CD4-positive, alpha-beta memory T cell (primary cell): ENCODE data around the gene MINK1. TPM values are rescaled to one million over a fixed set of nuclear protein-coding genes. Genes with fewer than 3 reads are reported as not detected.

Experiments
- CTCF ChIA-PET: fragments of 350-600 bp; sonication (Branson Sonifier 250); formaldehyde crosslinking; loops from one replicate; lab custom pipeline; 2021; ENCODE audit warnings: inconsistent platforms; ENCODE audit not compliant: partially characterized antibody; lab: Charles Lee
- POLR2A ChIA-PET: fragments of 350-600 bp; sonication (Branson Sonifier 250); formaldehyde crosslinking; loops from one replicate; lab custom pipeline; 2021; ENCODE audit not compliant: partially characterized antibody; lab: Charles Lee
- DNase-seq, 5 donors: peaks; one replicate each; pipeline versions ENCODE4 v3.0.0 to v3.0.0-alpha.2; 2020 to 2022; ENCODE audit warnings: mixed read lengths in 1 of 5
- H3K27ac ChIP-seq: one replicate; pipeline ENCODE4 v1.7.0; 2013; ENCODE audit warnings: low read depth, low read length
- H3K27me3 ChIP-seq: 2 replicates; pipeline ENCODE4 v1.7.0; 2013; ENCODE audit warnings: mild to moderate bottlenecking, low read length, moderate library complexity; ENCODE audit not compliant: insufficient read depth
- H3K36me3 ChIP-seq: 2 replicates; pipeline ENCODE4 v1.7.0; 2013; ENCODE audit warnings: mild to moderate bottlenecking, low read length, moderate library complexity; ENCODE audit not compliant: insufficient read depth
- H3K4me1 ChIP-seq: 2 replicates; pipeline ENCODE4 v1.7.0; 2013; ENCODE audit warnings: mild to moderate bottlenecking, low read length, moderate library complexity; ENCODE audit not compliant: insufficient read depth
- H3K4me3 ChIP-seq, 2 donors: one replicate each; pipeline ENCODE4 v1.7.0; 2013; ENCODE audit warnings: low read length in 2 of 2, mild to moderate bottlenecking in 1 of 2
- H3K9me3 ChIP-seq, 2 donors: one replicate each; pipeline ENCODE4 v1.7.0; 2013; ENCODE audit warnings: low read length in 2 of 2, control low read depth in 1 of 2; ENCODE audit not compliant: control insufficient read depth in 1 of 2
- H3K27ac Mint-ChIP-seq, 7 donors: one replicate each; pipeline ENCODE4 v1.8.0; 2020 to 2021; ENCODE audit warnings: mixed read lengths in 7 of 7, mild to moderate bottlenecking in 6 of 7, inconsistent platforms in 3 of 7, moderate library complexity in 3 of 7
- H3K27me3 Mint-ChIP-seq, 2 donors: one replicate each; pipeline ENCODE4 v1.8.0; 2020 to 2021; ENCODE audit warnings: mixed read lengths in 2 of 2
- H3K36me3 Mint-ChIP-seq, 2 donors: one replicate each; pipeline ENCODE4 v1.8.0; 2020 to 2021; ENCODE audit warnings: mixed read lengths in 2 of 2, inconsistent platforms in 1 of 2, mild to moderate bottlenecking in 1 of 2
- H3K4me1 Mint-ChIP-seq, 4 donors: one replicate each; pipeline ENCODE4 v1.8.0; 2020 to 2021; ENCODE audit warnings: mixed read lengths in 4 of 4, mild to moderate bottlenecking in 1 of 4
- H3K4me3 Mint-ChIP-seq, 8 donors: one replicate each; pipeline ENCODE4 v1.8.0; 2020 to 2021; ENCODE audit warnings: mixed read lengths in 8 of 8, mild to moderate bottlenecking in 7 of 8, moderate library complexity in 6 of 8, inconsistent platforms in 3 of 8
- H3K9me3 Mint-ChIP-seq, 8 donors: one replicate each; pipeline ENCODE4 v1.8.0; 2020 to 2021; ENCODE audit warnings: mixed read lengths in 8 of 8, mild to moderate bottlenecking in 5 of 8, inconsistent platforms in 3 of 8, moderate library complexity in 1 of 8
- intact Hi-C: fragments of 100-400 bp; cut with micrococcal nuclease; formaldehyde crosslinking; loops from one replicate; pipeline ENCODE4 v1.15.1; 2023
- polyA plus RNA-seq, 2 donors: library from polyadenylated mRNA; unstranded; fragments of 300-500 nt; fragmentation: Illumina TruSeq; gene quantifications; one replicate each; pipeline ENCODE4 v1.2.3, GENCODE V29; 2021
- total RNA-seq, 2 experiments: library from RNA; stranded (reverse); gene quantifications; one replicate each; pipeline ENCODE4 v1.2.3, GENCODE V29; 2021

The MINK1 gene
- total and polyA plus RNA-seq, 4 experiments from 2014 or later: 4.3 to 139 (median 88.6) TPM

DNA sequence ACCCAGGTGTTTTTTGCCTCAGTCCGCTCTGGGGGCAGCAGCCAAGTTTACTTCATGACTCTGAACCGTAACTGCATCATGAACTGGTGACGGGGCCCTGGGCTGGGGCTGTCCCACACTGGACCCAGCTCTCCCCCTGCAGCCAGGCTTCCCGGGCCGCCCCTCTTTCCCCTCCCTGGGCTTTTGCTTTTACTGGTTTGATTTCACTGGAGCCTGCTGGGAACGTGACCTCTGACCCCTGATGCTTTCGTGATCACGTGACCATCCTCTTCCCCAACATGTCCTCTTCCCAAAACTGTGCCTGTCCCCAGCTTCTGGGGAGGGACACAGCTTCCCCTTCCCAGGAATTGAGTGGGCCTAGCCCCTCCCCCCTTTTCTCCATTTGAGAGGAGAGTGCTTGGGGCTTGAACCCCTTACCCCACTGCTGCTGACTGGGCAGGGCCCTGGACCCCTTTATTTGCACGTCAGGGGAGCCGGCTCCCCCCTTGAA, 64.1 kb downstream of the MINK1 start:
- no peaks in the 10 kb centered on the region for H3K9me3 ChIP-seq
- ChIA-PET CTCF (interaction anchor here (0.9 kb wide), 1 partner anchor 9 kb away, joined by 3 read pairs; no protein-coding TSS in a partner anchor), POLR2A (interaction anchor here (0.9 to 1.3 kb wide), 2 partner anchors 43 to 187 kb away, joined by 3 to 4 read pairs; partner anchors contain the start of genes ARRB2, RNF167 and SLC25A11)
- H3K4me1 Mint-ChIP-seq: peaks cover 5 to 32% (median 18%) of the 10 kb centered on the region in 4 donors
- intact Hi-C loops: no loop called here
- H3K4me3 ChIP-seq: no peak overlapping the region
- peaks cover 36% of the 10 kb centered on the region for H3K36me3 ChIP-seq
- H3K9me3 Mint-ChIP-seq: no peaks in the 10 kb centered on the region
- H3K27me3 ChIP-seq: no peaks in the 10 kb centered on the region
- peak overlapping the region in 3 of 7 donors; percentile 13 to 87 (median 30) for H3K27ac Mint-ChIP-seq
- H3K4me3 Mint-ChIP-seq: no peak overlapping the region
- H3K36me3 Mint-ChIP-seq: peaks cover 14 to 39% of the 10 kb centered on the region in 2 donors
- DNase-seq: no peak
- H3K4me1 ChIP-seq: peaks cover 23% of the 10 kb centered on the region
- H3K27me3 Mint-ChIP-seq: peaks cover 0 to 2% of the 10 kb centered on the region in 2 donors
- H3K27ac ChIP-seq: no peak overlapping the region

GRCh38 chr17:4897785-4898184, 64.6 kb downstream of the MINK1 start:
- Histone ChIP-seq H3K9me3 (no peaks in the 10 kb centered on the region), H3K4me3 (no peak overlapping the region), H3K27ac (no peak overlapping the region), H3K36me3 (peaks cover 33% of the 10 kb centered on the region), H3K4me1 (peaks cover 28% of the 10 kb centered on the region), H3K27me3 (no peaks in the 10 kb centered on the region)
- no peak for DNase-seq
- no peaks in the 10 kb centered on the region for H3K9me3 Mint-ChIP-seq
- ChIA-PET POLR2A (interaction anchor here (1.9 to 2.6 kb wide), 2 partner anchors 8 to 188 kb away, joined by 8 to 12 read pairs; partner anchors contain the start of gene ARRB2), CTCF (no interaction called here)
- peaks cover 14 to 37% of the 10 kb centered on the region in 2 donors for H3K36me3 Mint-ChIP-seq
- H3K27ac Mint-ChIP-seq: peak overlapping the region in 4 of 7 donors; percentile 58 to 89 (median 80)
- H3K4me1 Mint-ChIP-seq: peaks cover 10 to 38% (median 24%) of the 10 kb centered on the region in 4 donors
- H3K4me3 Mint-ChIP-seq: peak overlapping the region in 3 of 8 donors; percentile 70 to 77 (median 71)
- intact Hi-C loops: loop anchor here (2.0 kb wide), 2 partner anchors 101 to 187 kb away; partner anchors contain the start of genes ARRB2 and PSMB6
- H3K27me3 Mint-ChIP-seq: peaks cover 0 to 2% of the 10 kb centered on the region in 2 donors

DNA sequence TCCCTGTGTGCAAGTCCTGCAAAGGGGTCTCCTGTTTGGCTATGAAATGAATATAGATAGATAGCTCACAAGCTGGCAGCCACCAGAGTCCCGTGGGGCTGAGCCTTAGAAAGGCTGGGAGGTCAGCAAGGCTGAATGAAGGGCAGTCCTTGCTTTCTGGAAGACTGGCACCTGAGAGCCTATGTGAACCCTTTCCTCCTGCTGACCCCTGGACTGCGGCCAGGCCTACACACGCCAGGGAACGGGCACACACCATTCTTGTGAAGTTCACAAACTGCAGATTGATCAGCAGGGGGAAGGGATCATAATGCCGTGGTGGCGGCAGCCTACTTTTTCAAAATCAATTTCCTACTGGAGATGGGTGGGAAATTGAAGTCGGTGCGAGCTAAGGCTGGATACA, 65.2 kb downstream of the MINK1 start:
- Histone ChIP-seq H3K36me3 (peaks cover 27% of the 10 kb centered on the region), H3K27ac (peak overlapping the region; percentile 67), H3K27me3 (no peaks in the 10 kb centered on the region), H3K4me3 (no peak overlapping the region), H3K9me3 (no peaks in the 10 kb centered on the region), H3K4me1 (peaks cover 34% of the 10 kb centered on the region)
- peaks cover 15 to 43% (median 29%) of the 10 kb centered on the region in 4 donors for H3K4me1 Mint-ChIP-seq
- H3K4me3 Mint-ChIP-seq: peak overlapping the region; percentile 65 to 82 (median 74)
- peak overlapping the region; percentile 58 to 93 (median 84) for H3K27ac Mint-ChIP-seq
- H3K9me3 Mint-ChIP-seq: no peaks in the 10 kb centered on the region
- POLR2A ChIA-PET: interaction anchor here (0.6 to 5.7 kb wide), 7 partner anchors 9 to 195 kb away, joined by 3 to 40 read pairs (median 8); partner anchors contain the start of genes ARRB2, PELP1, RNF167 and SLC25A11
- H3K36me3 Mint-ChIP-seq: peaks cover 11 to 33% of the 10 kb centered on the region in 2 donors
- intact Hi-C loops: loop anchor here (2.0 kb wide), 2 partner anchors 102 to 188 kb away; partner anchors contain the start of genes ARRB2 and PSMB6
- peaks cover 0 to 2% of the 10 kb centered on the region in 2 donors for H3K27me3 Mint-ChIP-seq
- DNase-seq: no peak
- CTCF ChIA-PET: interaction anchor here (3.0 kb wide), 1 partner anchor 11 kb away, joined by 19 read pairs; no protein-coding TSS in a partner anchor

- H3K27ac Mint-ChIP-seq: peak overlapping the region in 4 of 7 donors; percentile 77 to 97 (median 92)
- peaks cover 11 to 29% of the 10 kb centered on the region in 2 donors for H3K36me3 Mint-ChIP-seq
- Histone ChIP-seq H3K27ac (peak overlapping the region; percentile 67), H3K27me3 (no peaks in the 10 kb centered on the region), H3K4me1 (peaks cover 39% of the 10 kb centered on the region), H3K4me3 (peak overlapping the region; percentile 54 to 63), H3K9me3 (no peaks in the 10 kb centered on the region), H3K36me3 (peaks cover 22% of the 10 kb centered on the region)
- H3K9me3 Mint-ChIP-seq: no peaks in the 10 kb centered on the region
- peaks cover 0 to 2% of the 10 kb centered on the region in 2 donors for H3K27me3 Mint-ChIP-seq
- peaks cover 19 to 48% (median 34%) of the 10 kb centered on the region in 4 donors for H3K4me1 Mint-ChIP-seq
- peak overlapping the region; percentile 65 to 97 (median 80) for H3K4me3 Mint-ChIP-seq
- POLR2A ChIA-PET: interaction anchor here (0.8 to 5.7 kb wide), 18 partner anchors 9 to 197 kb away, joined by 3 to 40 read pairs (median 4); partner anchors contain the start of genes ARRB2, CAMTA2, PELP1 and PFN1
- CTCF ChIA-PET: interaction anchor here (1.0 to 4.9 kb wide), 6 partner anchors 10 to 196 kb away, joined by 3 to 23 read pairs (median 8); partner anchors contain the start of genes ARRB2 and GLTPD2
- no peak for DNase-seq
- intact Hi-C loops: loop anchor here (2.0 kb wide), 2 partner anchors 102 to 188 kb away; partner anchors contain the start of genes ARRB2 and PSMB6
Measured at GRCh38 chr17:4898927-4899326, 65.8 kb downstream of the MINK1 start.

GRCh38 chr17:4899341-4900230, 66.4 kb downstream of the MINK1 start, which contains the start of gene C17orf107:
C17orf107 (plus strand) TSS chr17:4899536; CDS start chr17:4899763, 227 bp downstream.
- peaks cover 0 to 2% of the 10 kb centered on the region in 2 donors for H3K27me3 Mint-ChIP-seq
- no peaks in the 10 kb centered on the region for H3K9me3 ChIP-seq
- no peaks in the 10 kb centered on the region for H3K27me3 ChIP-seq
- H3K27ac Mint-ChIP-seq: peak within 1 kb of the TSS; percentile 94 to 99 (median 98)
- H3K4me1 ChIP-seq: peaks cover 39% of the 10 kb centered on the region
- H3K9me3 Mint-ChIP-seq: no peaks in the 10 kb centered on the region
- CTCF ChIA-PET: interaction anchor here (0.6 to 4.9 kb wide), 11 partner anchors 10 to 296 kb away, joined by 3 to 23 read pairs (median 3); partner anchors contain the start of genes ARRB2, GLTPD2 and SPAG7
- H3K36me3 Mint-ChIP-seq: peaks cover 11 to 25% of the 10 kb centered on the region in 2 donors
- peaks cover 15% of the 10 kb centered on the region for H3K36me3 ChIP-seq
- H3K4me1 Mint-ChIP-seq: peaks cover 19 to 48% (median 34%) of the 10 kb centered on the region in 4 donors
- H3K27ac ChIP-seq: peak within 1 kb of the TSS; percentile 67
- H3K4me3 ChIP-seq: peak within 1 kb of the TSS; percentile 54 to 63
- POLR2A ChIA-PET: interaction anchor here (0.8 to 5.7 kb wide), 21 partner anchors 8 to 198 kb away, joined by 3 to 40 read pairs (median 4); partner anchors contain the start of genes ARRB2, CAMTA2, INCA1 and PELP1
- DNase-seq: peak; percentile 88 to 98 (median 92)
- peak within 1 kb of the TSS; percentile 81 to 97 (median 92) for H3K4me3 Mint-ChIP-seq
- intact Hi-C loops: loop anchor here (2.0 to 5.0 kb wide), 3 partner anchors 103 to 332 kb away; partner anchors contain the start of genes ARRB2 and PSMB6
